Prostate gland (tissue), 2 donors: Measurements from ENCODE around the gene CTNNBL1. TPM values are rescaled to one million over a fixed set of nuclear protein-coding genes. Genes with fewer than 3 reads are reported as not detected.

ENCODE experiments used
- DNase-seq: peaks from one replicate; pipeline ENCODE4 v3.0.0-alpha.2; 2019; ENCODE audit warnings: low spot score
- H3K27ac ChIP-seq, 2 donors: fragments of 200-600 bp; sonication (generic); 2 replicates each; pipeline ENCODE4 v1.5.1; 2017 to 2019
- H3K27me3 ChIP-seq: fragments of 200-600 bp; sonication (generic); replicated peaks from 2 replicates; pipeline ENCODE4 v1.5.1; 2019; ENCODE audit not compliant: insufficient read depth
- H3K36me3 ChIP-seq, 2 donors: fragments of 200-600 bp; sonication (generic); 1 replicate in 1 of 2; 2 replicates in 1 of 2; pipeline versions ENCODE4 v1.5.1 to v1.8.1; 2017 to 2019
- H3K4me1 ChIP-seq: fragments of 200-600 bp; sonication (generic); replicated peaks from 2 replicates; pipeline ENCODE4 v1.5.1; 2019
- H3K4me3 ChIP-seq, 2 donors: fragments of 200-600 bp; sonication (generic); 2 replicates each; pipeline ENCODE4 v1.5.1; 2017 to 2019
- H3K9me3 ChIP-seq: fragments of 200-600 bp; sonication (generic); 2 replicates; pipeline ENCODE4 v1.5.1; 2017
- CTCF ChIP-seq, 4 experiments: fragments of 200-600 bp in 2 of 4; fragments of 450-650 bp in 2 of 4; sonication (generic) in 2 of 4; IDR thresholded peaks; 1 replicate in 3 of 4; 2 replicates in 1 of 4; pipeline ENCODE4 v1.5.1; 2016 to 2019; ENCODE audit warnings: antibody characterized with exemption in 4 of 4, mild to moderate bottlenecking in 2 of 4, moderate library complexity in 2 of 4
- POLR2A ChIP-seq: fragments of 450-650 bp; IDR thresholded peaks from one replicate; pipeline ENCODE4 v1.6.1; 2016; ENCODE audit warnings: antibody characterized with exemption, mild to moderate bottlenecking
- POLR2AphosphoS5 ChIP-seq: sonication (generic); formaldehyde crosslinking; IDR thresholded peaks from one replicate; pipeline ENCODE4 v1.6.1; 2017; ENCODE audit warnings: antibody characterized with exemption
- WGBS: methylation state at CpG from one replicate; pipeline ENCODE4 v1.1.5; 2018; 5-methylcytosine and 5-hydroxymethylcytosine counted together
- intact Hi-C: fragments of 100-400 bp; cut with DNase I; formaldehyde crosslinking; loops from one replicate; pipeline ENCODE4 v1.14.2; 2022
- total RNA-seq, 2 donors: library from RNA; depleted of rRNA; stranded (reverse); fragments of >200 nt; gene quantifications; one replicate each; pipeline ENCODE4 v1.1.0, GENCODE V29; 2016

Gene CTNNBL1
- total RNA-seq, 2 donors from 2014 or later, result 29.9 to 61.0 TPM

- Histone ChIP-seq H3K4me1 (peaks cover 6% of the 10 kb centered on the region), H3K36me3 (no peaks in the 10 kb centered on the region), H3K4me3 (no peak overlapping the region), H3K27me3 (no peaks in the 10 kb centered on the region), H3K27ac (no peak overlapping the region), H3K9me3 (no peaks in the 10 kb centered on the region)
- no peak for DNase-seq
- 75% methylated on average over 4 of the region's 4 CpGs for WGBS
- intact Hi-C loops, result no loop called here
- TF ChIP-seq POLR2A (no peak), POLR2AphosphoS5 (no peak), CTCF (IDR thresholded peaks at IDR 0.05) (no peak)
Measured at GRCh38 chr20:37762716-37763485, 69.1 kb downstream of the CTNNBL1 start.

- H3K36me3 ChIP-seq, result no peaks in the 10 kb centered on the region
- peaks cover 3% of the 10 kb centered on the region for H3K4me1 ChIP-seq
- no peak for TF ChIP-seq CTCF (IDR thresholded peaks at IDR 0.05)
- TF ChIP-seq POLR2AphosphoS5, result no peak
- no peak for TF ChIP-seq POLR2A
- H3K27ac ChIP-seq, result no peak overlapping the region
- intact Hi-C loops, result no loop called here
- no peak overlapping the region for H3K4me3 ChIP-seq
- H3K27me3 ChIP-seq, result no peaks in the 10 kb centered on the region
- no peak for DNase-seq
- WGBS, result 71% methylated on average over 4 of the region's 4 CpGs
- H3K9me3 ChIP-seq, result no peaks in the 10 kb centered on the region
Measured at GRCh38 chr20:37764333-37764935, 70.6 kb downstream of the CTNNBL1 start.

GRCh38 chr20:37770908-37771307 is 77.1 kb downstream of the CTNNBL1 start:
- H3K36me3 ChIP-seq, result peaks cover 0 to 3% of the 10 kb centered on the region in 2 donors
- intact Hi-C loops, result no loop called here
- TF ChIP-seq POLR2AphosphoS5 (no peak), CTCF (IDR thresholded peaks at IDR 0.05) (no peak), POLR2A (no peak)
- H3K4me1 ChIP-seq, result no peaks in the 10 kb centered on the region
- no peaks in the 10 kb centered on the region for H3K27me3 ChIP-seq
- no peak overlapping the region for H3K27ac ChIP-seq
- 95% methylated on average over 5 of the region's 5 CpGs for WGBS
- H3K9me3 ChIP-seq, result no peaks in the 10 kb centered on the region
- no peak overlapping the region for H3K4me3 ChIP-seq
- DNase-seq, result no peak

GRCh38 chr20:37773291-37773826 is 79.5 kb downstream of the CTNNBL1 start:
- TF ChIP-seq CTCF (IDR thresholded peaks at IDR 0.05) (no peak), POLR2A (no peak), POLR2AphosphoS5 (no peak)
- DNase-seq, result no peak
- Histone ChIP-seq H3K9me3 (no peaks in the 10 kb centered on the region), H3K4me3 (no peak overlapping the region), H3K4me1 (no peaks in the 10 kb centered on the region), H3K27ac (no peak overlapping the region), H3K27me3 (no peaks in the 10 kb centered on the region), H3K36me3 (peaks cover 0 to 3% of the 10 kb centered on the region in 2 donors)
- 31% methylated on average over 1 of the region's 1 CpG for WGBS
- intact Hi-C loops, result no loop called here
